Skeletal muscle tissue (tissue), 4 donors: ENCODE measurements around the gene HOXC5. TPM values are rescaled to one million over a fixed set of nuclear protein-coding genes. Genes with fewer than 3 reads are reported as not detected.
"Not testable (repeated sequence)": the region's sequence is repeated elsewhere in the genome, so short reads cannot be mapped to it uniquely, and the experiment has no call there.

Source experiments
- H3K27ac ChIP-seq: one replicate; pipeline ENCODE4 v1.7.0; 2013; ENCODE audit warnings: mild to moderate bottlenecking, low read depth, low read length, inconsistent platforms
- H3K27me3 ChIP-seq, 3 donors: one replicate each; pipeline ENCODE4 v1.7.0; 2013; ENCODE audit warnings: low read length in 3 of 3; ENCODE audit not compliant: control insufficient read depth in 3 of 3, insufficient read depth in 3 of 3
- H3K36me3 ChIP-seq, 3 donors: one replicate each; pipeline ENCODE4 v1.7.0; 2013; ENCODE audit warnings: low read length in 3 of 3; ENCODE audit not compliant: control insufficient read depth in 3 of 3, insufficient read depth in 3 of 3
- H3K4me1 ChIP-seq, 3 donors: one replicate each; pipeline ENCODE4 v1.7.0; 2013; ENCODE audit warnings: low read length in 3 of 3, mild to moderate bottlenecking in 3 of 3; ENCODE audit not compliant: control insufficient read depth in 3 of 3, insufficient read depth in 3 of 3
- H3K4me3 ChIP-seq, 3 donors: one replicate each; pipeline ENCODE4 v1.7.0; 2013; ENCODE audit warnings: low read length in 3 of 3
- H3K9ac ChIP-seq, 3 donors: one replicate each; pipeline ENCODE4 v1.7.0; 2013; ENCODE audit warnings: low read length in 3 of 3, mild to moderate bottlenecking in 3 of 3, moderate library complexity in 2 of 3, low read depth in 1 of 3
- H3K9me3 ChIP-seq, 3 donors: one replicate each; pipeline ENCODE4 v1.7.0; 2013; ENCODE audit warnings: low read length in 3 of 3; ENCODE audit not compliant: control insufficient read depth in 3 of 3
- total RNA-seq: library from RNA; depleted of rRNA; stranded (reverse); fragments of >200 nt; gene quantifications from one replicate; pipeline ENCODE4 v1.2.3, GENCODE V29; 2014
- donor health status: Osteomylitis.

The HOXC5 gene
- total RNA-seq, 1 donor from 2014 or later: 0.52 TPM

DNA sequence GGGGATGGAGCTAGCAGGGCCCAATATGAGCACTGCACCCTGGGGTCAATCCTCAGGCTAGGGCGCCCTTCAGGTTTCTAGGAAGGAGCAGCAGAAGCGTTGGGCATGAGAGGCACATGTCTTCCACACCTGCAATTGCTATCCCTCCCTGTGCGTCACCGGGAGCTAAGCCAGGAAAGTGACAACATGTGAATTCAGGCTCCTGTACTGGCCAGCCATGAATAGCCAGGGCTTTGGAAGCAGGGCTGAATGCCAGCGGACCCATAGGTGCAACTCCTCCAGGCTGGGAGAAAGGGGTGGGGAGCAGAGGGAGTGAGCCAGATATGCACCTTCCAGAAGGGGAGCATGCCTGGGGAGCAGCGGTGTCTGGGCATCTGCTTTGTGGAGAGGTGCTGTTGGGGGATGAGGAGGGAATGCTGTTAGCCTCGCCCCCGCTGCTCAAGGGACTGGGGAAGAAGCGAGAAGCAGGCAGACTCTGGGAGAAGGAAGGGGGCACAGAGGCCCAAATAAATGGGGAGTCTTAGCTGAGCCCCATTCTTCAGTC lies 6.1 kb downstream of the HOXC5 start:
- Histone ChIP-seq H3K9ac (peak overlapping the region; percentile 4 to 40 (median 16)), H3K4me3 (peak overlapping the region; percentile 28 to 45 (median 41)), H3K4me1 (peaks cover 47 to 54% (median 51%) of the 10 kb centered on the region in 3 donors), H3K27me3 (peaks cover 0 to 4% (median 2%) of the 10 kb centered on the region in 3 donors), H3K9me3 (no peaks in the 10 kb centered on the region), H3K36me3 (peaks cover 0 to 1% (median 0%) of the 10 kb centered on the region in 3 donors), H3K27ac (peak overlapping the region; percentile 52)

DNA sequence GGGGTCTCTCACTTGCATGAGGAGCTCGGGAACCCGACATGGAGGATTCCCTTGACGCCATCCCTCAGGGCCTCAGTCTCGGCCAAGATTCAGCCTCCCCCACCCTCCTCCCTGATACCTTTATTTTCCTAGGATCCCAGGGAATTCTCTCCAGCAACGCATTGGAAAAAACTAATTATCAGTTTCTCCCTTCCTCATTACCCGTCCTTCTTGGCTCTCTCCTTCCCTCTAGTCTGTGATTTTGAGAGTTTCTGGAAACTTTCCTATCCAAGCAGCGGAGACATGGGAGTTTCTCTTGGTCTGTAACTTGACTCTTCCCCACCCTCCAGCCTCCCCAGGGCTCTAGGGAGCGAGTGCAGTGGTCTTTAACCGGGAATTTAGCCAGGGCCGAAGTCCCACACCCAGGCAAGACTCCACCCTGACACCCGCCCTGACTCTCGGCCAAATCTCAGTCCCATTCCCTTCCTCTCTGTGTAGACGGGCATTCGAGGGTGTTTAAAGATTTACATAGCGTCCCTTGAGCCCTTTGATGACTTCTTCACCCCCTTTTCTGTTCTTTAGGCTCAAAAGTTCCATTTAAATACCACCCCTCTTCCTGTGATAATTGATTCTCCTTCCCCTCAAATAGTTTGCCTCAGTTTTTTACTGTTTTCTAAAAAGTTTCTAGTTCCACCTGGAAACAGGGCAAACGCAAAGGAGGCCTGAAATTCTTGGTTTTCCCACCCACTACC lies 6.7 kb downstream of the HOXC5 start:
- H3K9me3 ChIP-seq: no peaks in the 10 kb centered on the region
- H3K27me3 ChIP-seq: peaks cover 0 to 4% (median 2%) of the 10 kb centered on the region in 3 donors
- peaks cover 47 to 59% (median 50%) of the 10 kb centered on the region in 3 donors for H3K4me1 ChIP-seq
- no peaks in the 10 kb centered on the region for H3K36me3 ChIP-seq
- peak overlapping the region; percentile 28 to 45 (median 41) for H3K4me3 ChIP-seq
- peak overlapping the region; percentile 52 for H3K27ac ChIP-seq
- peak overlapping the region; percentile 4 to 40 (median 16) for H3K9ac ChIP-seq

DNA sequence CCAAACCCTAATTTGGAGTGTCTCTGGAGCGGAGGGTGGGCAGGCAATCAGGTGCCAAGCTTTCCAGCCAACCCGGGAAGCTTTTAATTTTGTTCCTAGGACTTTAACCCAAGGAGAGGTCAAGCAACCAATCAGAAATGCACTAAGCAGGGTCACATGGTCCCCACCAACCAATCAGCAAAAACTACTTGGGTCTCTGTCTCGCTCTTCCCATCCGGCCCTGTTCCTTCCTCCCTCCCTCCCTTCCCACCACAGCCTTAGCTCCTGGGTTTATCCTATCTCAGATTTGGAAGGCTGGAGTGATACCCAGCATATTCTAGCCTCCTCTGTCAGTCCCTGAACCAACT lies 7.3 kb downstream of the HOXC5 start:
- Histone ChIP-seq H3K36me3 (no peaks in the 10 kb centered on the region), H3K27me3 (peaks cover 0 to 4% (median 2%) of the 10 kb centered on the region in 3 donors), H3K9me3 (no peaks in the 10 kb centered on the region), H3K4me3 (peak overlapping the region in 2 of 3 donors; percentile 1 to 57), H3K9ac (no peak overlapping the region), H3K27ac (peak overlapping the region; percentile 52), H3K4me1 (peaks cover 47 to 56% (median 50%) of the 10 kb centered on the region in 3 donors)

DNA sequence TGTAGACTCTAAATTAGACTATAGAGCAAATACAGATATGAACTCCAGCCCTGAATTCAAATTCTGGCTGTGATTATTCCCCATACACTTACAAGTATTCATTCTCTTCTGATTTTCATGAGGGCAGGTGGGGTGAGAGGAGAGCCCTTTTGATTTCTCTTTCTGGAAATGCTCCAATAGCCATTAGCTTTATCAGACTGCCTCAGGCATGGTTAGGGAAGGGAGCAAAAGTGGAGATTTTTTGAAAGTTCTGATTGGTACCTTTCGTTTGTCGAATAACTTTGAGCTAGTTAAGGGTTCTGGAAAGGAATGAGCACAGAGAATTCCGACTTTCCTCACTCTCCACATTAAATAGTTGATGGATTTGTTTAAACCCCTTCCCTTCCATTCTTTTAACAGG lies 7.8 kb downstream of the HOXC5 start:
- Histone ChIP-seq H3K4me1 (peaks cover 43 to 52% (median 47%) of the 10 kb centered on the region in 3 donors), H3K36me3 (no peaks in the 10 kb centered on the region), H3K27ac (peak overlapping the region; percentile 52), H3K9me3 (no peaks in the 10 kb centered on the region), H3K4me3 (peak overlapping the region in 1 of 3 donors; percentile 57), H3K27me3 (peaks cover 0 to 4% (median 2%) of the 10 kb centered on the region in 3 donors), H3K9ac (no peak overlapping the region)

DNA sequence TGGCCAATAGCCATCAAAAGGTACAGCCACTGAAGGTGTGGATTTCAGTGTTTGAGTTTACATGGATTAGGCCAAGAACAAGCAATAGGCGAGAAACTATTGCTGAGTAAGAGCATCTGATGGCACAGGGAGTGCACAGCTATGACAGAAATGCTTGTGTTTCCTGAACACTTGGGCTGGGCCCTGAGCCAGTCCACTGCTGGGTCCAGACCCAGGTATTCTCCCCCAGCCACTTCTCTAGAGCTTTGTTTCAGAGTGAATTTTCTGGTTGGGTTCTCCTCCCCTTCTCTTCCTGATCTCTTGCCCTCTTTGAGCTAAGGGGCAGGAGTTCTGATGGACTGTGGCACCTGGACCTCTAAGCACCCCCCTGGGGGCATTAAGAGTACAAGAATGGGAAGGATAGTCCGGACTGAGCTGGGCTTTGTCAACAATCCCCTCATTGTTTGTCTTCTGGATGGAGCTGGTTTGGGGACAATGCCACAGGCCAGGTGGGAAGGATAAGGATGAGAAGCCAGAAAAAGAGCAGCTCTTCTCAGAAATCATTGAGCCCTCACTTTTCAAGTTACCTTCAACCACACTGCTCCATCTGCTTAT lies 8.3 kb downstream of the HOXC5 start:
- H3K4me1 ChIP-seq: peaks cover 42 to 52% (median 46%) of the 10 kb centered on the region in 3 donors
- H3K9me3 ChIP-seq: no peaks in the 10 kb centered on the region
- no peak overlapping the region for H3K9ac ChIP-seq
- peaks cover 0 to 6% (median 2%) of the 10 kb centered on the region in 3 donors for H3K27me3 ChIP-seq
- H3K36me3 ChIP-seq: no peaks in the 10 kb centered on the region
- H3K27ac ChIP-seq: no peak overlapping the region
- H3K4me3 ChIP-seq: no peak overlapping the region

DNA sequence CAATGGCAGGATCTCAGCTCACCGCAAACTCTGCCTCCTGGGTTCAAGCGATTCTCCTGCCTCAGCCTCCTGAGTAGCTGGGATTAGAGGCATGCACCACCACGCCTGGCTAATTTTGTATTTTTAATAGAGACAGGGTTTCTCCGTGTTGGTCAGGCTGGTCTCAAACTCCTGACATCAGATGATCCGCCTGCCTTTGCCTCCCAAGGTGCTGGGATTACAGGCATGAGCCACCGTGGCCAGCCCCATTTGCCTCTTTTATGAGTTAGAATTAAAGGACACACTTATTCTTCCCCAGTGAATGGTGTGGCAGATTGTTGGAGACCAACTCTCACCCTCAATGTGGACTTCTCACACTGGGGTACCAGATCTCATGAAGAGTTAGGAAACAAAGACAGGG lies 9.2 kb downstream of the HOXC5 start:
- H3K27ac ChIP-seq, H3K27me3 ChIP-seq, H3K36me3 ChIP-seq, H3K4me3 ChIP-seq, H3K9ac ChIP-seq, H3K9me3 ChIP-seq: not testable (repeated sequence)
- peaks cover 37 to 45% (median 41%) of the 10 kb centered on the region in 3 donors for H3K4me1 ChIP-seq

DNA sequence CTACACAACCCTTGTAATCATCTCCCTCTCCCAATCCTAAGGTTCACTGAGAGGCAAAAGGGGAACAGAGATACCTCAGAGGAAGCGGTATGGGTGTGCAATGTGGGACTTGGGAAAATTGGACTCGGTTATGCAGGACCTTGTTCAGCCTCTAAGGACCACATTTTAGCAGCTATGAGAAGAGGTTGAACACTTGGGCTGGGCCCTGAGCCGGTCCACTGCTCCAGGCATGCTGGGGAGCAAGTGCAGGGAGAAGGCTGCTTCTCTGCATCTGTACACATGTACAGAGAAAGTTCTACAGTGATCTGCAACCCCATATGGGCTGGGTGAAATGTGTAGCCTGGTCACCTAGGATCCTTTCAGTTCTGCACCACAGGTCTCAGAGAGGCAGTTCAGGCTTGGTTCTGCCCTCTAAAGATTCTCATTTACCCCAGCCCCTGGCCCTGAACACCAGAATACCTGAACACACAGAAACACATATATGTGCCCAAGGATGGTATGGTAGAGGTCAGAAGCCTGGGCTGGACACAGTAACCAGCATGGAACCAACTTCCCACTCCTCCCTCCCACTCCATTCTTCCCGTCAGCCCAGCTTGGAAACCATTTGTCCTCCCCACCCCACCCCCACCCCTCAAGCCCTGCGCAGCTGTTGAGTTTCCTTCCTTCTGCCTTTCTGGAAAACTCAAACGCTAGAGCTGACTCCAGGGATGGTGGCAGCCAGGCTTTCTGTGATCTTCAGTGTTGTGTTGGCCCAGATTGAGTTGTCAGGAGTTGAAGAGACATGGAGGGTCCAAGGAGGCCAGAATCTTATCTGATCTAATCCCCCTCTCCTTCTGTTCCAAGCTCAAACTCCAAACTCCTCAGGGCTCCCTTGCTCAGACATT lies 10.4 kb downstream of the HOXC5 start:
- Histone ChIP-seq H3K9ac (no peak overlapping the region), H3K4me1 (peaks cover 28 to 35% (median 32%) of the 10 kb centered on the region in 3 donors), H3K27ac (peak overlapping the region; percentile 65)

DNA sequence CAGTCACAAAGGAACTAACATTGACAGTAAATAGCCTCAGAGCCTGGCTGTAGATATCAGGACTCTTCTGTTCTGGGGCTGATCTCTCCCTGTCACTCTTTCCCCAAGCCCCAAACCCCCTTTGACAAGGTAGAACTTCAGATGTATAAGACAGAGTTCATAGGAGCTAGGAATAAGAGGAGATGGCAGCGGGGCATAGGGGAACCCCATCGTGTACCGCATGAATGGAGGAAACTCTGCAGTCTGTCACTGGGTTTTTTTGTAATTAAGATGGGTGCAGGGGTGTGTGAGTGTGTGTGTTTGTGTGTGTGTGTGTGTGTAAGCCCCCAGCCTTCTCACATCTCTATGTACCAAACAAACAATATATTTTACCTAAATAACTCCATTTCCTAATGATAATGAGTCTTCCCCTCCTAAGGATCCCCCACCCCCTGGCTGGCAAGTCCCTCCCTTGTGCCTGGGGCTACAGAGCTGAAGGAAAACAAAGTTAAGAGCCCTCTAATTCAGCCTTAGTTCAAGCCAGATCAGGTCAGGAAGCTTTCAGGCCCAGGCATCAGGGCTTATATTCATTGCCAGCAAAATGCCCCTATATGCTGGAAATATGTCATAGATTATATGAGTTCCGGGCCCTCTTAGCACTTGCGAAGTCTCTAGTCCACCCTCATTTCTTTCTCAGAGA lies 11.7 kb downstream of the HOXC5 start:
- Histone ChIP-seq H3K4me1 (peaks cover 17 to 22% (median 18%) of the 10 kb centered on the region in 3 donors), H3K27ac (peak overlapping the region; percentile 37), H3K27me3 (peaks cover 0 to 3% (median 3%) of the 10 kb centered on the region in 3 donors)

More for the DNA sequence above, 10.4 kb downstream of the HOXC5 start:
- peaks cover 0 to 6% (median 3%) of the 10 kb centered on the region in 3 donors for H3K27me3 ChIP-seq
- no peaks in the 10 kb centered on the region for H3K36me3 ChIP-seq
- peak overlapping the region in 1 of 3 donors; percentile 24 for H3K4me3 ChIP-seq
- no peaks in the 10 kb centered on the region for H3K9me3 ChIP-seq

DNA sequence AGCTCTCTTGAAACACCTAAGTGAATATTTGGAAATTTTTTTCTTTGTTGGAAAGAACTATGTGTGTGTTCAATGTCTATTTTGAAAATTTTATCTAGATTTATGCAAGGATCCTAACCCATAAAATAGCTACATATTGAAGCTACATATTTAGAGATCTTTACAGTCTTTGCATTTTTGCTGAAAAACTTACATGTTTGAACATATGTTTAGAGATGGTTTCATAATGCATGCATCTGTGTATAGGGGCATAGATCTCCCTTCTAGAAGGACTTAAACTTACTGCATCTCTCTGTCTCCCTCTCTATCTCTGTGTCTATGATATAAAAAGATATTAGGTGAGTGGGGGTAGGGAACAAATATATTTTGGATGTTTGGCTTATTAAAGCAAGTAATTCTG lies 12.6 kb downstream of the HOXC5 start:
- H3K4me3 ChIP-seq: no peak overlapping the region

More for the DNA sequence above, 11.7 kb downstream of the HOXC5 start:
- no peak overlapping the region for H3K4me3 ChIP-seq
- H3K36me3 ChIP-seq: no peaks in the 10 kb centered on the region
- H3K9me3 ChIP-seq: no peaks in the 10 kb centered on the region
- no peak overlapping the region for H3K9ac ChIP-seq

More for the DNA sequence above, 12.6 kb downstream of the HOXC5 start:
- Histone ChIP-seq H3K27me3 (peaks cover 0 to 3% (median 3%) of the 10 kb centered on the region in 3 donors), H3K4me1 (peaks cover 15 to 19% (median 17%) of the 10 kb centered on the region in 3 donors), H3K36me3 (no peaks in the 10 kb centered on the region), H3K9me3 (no peaks in the 10 kb centered on the region), H3K9ac (no peak overlapping the region), H3K27ac (no peak overlapping the region)
